Esophagus mucosa (tissue), 1 donor: ENCODE data around the gene C1orf53. TPM values are rescaled to one million over a fixed set of nuclear protein-coding genes. Genes with fewer than 3 reads are reported as not detected.
"Not testable (repeated sequence)": the region's sequence is repeated elsewhere in the genome, so short reads cannot be mapped to it uniquely, and the experiment has no call there.

Experiments used
- ATAC-seq: fragments of 200-7000 bp; cut with Tn5 transposase; one replicate; pipeline ENCODE4 v1.9.1; 2020
- total RNA-seq: library from RNA; stranded (reverse); gene quantifications from one replicate; pipeline ENCODE4 v1.2.4, GENCODE V29; 2023
- donor health status: DM: yes; HTN: yes; CAD: no.

C1orf53 gene
- 2.6 TPM for total RNA-seq

DNA sequence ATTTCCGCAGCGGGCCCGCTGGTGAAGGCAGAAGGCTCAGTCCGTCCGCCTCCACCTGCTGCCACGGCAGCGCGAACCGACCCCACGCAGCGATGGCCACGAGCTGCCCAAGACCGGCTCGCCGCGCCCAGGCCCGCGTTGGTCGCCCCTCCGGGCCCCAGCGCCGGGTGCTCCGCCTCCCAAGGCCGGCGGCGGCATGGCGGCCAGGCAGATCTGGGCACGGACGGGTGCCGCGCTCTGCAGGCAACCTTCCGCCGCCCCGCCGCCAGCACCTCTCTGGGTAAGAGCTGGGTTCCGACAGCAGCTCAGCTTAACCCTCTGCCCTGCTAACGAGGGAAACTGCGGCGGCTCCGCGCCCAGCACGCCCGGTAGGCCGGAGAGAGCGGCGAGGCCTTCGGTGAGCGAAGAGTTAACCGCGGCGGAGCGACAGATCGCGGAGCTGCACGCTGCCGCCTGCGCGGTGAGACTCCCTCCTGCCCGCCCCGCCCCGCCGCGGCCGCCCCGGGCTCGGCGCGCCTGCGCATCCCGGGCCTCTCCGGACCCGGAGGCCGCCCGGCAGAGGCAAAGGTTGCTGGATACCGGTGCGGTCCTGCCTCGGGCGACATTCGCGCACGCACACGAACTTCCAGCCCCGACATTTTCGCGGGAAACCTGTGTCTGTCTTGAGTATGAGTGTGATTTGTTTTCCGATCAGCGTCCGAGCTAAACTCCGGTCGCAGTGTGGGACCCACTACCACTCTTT lies at the start of gene C1orf53:
TSS of gene C1orf53 (plus strand) at position 177 of the 742 bp plus-strand sequence. CDS start at position 197, 20 bp downstream.
- ATAC-seq: peak; percentile 99

DNA sequence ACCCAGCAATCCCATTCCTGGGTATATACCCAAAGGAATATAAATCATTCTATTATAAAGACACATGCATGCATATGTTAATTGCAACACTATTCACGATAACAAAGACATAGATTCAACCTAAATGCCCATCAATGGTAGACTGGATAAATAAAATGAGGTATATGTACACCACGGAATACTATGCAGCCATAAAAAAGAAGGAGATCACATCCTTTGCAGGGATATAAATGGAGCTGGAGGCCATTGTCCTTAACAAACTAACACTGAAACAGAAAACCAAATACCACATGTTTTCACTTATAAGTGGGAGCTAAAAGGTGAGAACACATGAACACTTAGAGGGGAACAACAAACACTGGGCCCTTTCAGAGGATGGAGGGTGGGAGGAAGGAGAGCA lies 46.7 kb upstream of the C1orf53 start:
- ATAC-seq: not testable (repeated sequence)

DNA sequence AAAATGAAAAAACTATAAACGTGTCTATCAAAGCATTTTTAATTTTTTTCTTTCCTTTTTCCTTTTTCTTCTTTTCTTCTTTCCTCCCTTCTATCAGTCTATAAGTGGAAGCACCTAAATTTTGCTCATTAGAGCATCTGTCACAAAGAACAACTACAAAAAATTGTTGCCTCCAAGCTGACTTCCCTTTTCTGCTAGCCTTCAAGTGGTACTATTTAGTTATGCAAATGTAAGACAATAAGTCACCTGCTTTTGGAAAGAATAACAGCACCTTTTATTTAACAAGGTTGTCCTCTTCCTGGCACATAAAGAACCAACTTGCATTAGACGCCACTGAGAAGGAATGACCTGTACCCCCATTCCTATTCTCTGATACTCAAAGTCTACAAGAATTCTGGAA lies 45.0 kb upstream of the C1orf53 start:
- no peak for ATAC-seq

GRCh38 chr1:197859024-197859423 lies 43.4 kb upstream of the C1orf53 start:
- ATAC-seq: no peak

DNA sequence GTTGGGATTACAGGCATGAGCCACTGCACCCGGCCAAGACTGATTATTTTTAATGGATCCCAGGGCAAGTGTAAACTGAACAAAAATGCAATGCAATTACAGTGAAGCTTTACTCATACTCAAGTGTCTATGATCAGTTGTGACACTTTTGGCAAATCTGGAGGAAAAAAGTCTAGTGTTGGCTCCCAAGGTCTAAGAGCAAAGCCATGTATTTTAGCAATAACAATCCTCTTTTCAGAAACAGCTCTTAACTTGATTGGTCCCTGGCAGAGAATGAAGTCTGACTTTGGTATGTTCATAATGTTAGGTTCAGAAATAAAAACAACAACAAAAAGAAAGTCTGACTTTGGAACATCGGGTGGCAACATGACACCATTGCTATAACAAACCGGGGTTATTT lies 40.2 kb upstream of the C1orf53 start:
- no peak for ATAC-seq

DNA sequence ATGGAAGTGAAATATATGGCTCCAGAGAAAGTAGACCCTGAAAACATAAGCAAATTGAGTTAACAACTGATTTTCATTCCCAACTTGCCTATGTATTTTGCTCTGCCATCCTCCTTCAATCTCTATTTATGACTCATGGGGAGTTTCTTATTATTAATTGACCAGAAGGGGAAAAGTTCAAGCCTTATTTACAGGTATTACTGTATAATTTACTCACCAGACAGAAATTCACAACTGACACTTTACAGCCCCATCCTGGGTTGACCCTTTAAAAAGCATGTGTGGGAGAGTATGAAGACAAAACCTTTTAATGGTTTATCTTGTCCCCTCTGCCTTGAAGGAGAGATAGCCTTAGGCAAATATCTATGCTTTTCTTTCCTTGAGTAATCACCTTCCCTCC lies 39.8 kb upstream of the C1orf53 start:
- no peak for ATAC-seq

DNA sequence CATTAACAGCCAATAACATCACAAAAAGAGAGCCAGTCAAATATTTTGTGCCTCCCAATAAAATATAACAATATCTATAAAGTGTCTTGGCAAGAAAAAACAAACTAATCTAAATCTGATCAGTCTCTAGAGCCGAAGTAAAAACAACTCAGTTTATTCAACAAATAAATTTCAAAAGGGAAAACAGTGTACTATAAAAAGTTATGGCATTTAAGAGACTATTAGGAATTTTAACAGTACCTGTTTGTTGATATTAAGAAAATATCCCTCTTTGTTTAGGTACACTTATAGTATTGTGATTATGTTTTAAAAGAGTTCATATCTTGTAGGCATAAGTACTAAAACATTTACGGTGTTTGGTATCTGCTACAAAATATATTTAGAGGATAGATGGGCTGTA lies 36.6 kb upstream of the C1orf53 start:
- ATAC-seq: no peak

GRCh38 chr1:197868751-197869489 lies 33.5 kb upstream of the C1orf53 start:
- peak; percentile 89 for ATAC-seq

- ATAC-seq: no peak
Observed at GRCh38 chr1:197869490-197870077, 32.8 kb upstream of the C1orf53 start.

GRCh38 chr1:197876894-197877293 lies 25.5 kb upstream of the C1orf53 start:
- no peak for ATAC-seq

DNA sequence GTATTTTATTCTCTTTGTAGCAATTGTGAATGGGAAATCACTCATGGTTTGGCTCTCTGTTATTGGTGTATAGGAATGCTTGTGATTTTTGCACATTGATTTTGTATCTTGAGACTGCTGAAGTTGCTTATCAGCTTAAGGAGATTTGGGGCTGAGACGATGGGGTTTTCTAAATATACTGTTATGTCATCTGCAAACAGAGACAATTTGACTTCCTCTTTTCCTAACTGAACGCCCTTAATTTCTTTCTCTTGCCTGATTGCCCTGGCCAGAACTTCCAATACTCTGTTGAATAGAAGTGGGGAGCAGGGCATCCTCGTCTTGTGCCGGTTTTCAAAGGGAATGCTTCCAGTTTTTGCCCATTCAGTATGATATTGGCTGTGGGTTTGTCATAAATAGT lies 22.0 kb upstream of the C1orf53 start:
- ATAC-seq: not testable (repeated sequence)

GRCh38 chr1:197882241-197882640 lies 20.2 kb upstream of the C1orf53 start:
- ATAC-seq: not testable (repeated sequence)

GRCh38 chr1:197884173-197884572 lies 18.3 kb upstream of the C1orf53 start:
- ATAC-seq: no peak

GRCh38 chr1:197890936-197891335 lies 11.5 kb upstream of the C1orf53 start:
- ATAC-seq: no peak

DNA sequence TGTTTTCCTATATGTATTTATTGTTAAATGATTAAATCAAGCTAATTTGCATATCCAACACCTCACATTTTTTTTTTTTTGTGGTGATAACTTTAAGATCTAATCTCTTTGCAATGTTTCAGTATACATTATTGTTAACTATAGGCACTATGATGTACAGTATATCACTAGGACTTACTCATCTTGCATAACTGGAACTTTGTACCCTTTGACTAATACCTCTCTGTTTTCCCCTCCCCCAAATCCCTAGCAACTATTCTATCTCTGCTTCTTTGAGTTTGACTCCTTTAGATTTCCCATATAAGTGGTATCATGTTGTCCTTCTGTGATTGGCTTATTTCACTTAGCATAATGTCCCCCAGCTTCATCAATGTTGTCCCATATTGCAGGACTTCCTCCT lies 9.7 kb upstream of the C1orf53 start:
- no peak for ATAC-seq

GRCh38 chr1:197896301-197896700 lies 6.1 kb upstream of the C1orf53 start:
- no peak for ATAC-seq

DNA sequence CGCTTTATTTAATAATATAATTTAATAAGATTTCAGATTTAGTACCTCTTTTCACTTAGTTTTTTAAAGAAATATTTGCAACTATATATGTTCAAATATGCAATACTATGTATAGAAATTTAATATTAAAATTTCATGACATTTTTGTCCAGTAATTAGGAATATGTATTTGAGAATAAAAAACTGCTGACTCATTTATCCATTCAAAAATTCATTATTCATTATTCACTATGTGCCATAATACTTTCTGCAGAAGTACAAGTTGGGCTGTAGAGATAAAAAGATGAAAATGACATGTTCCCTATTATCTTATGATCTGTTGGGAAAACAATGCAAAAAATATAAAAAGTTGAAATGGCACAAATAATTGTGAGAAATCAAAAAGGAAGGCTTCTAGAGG lies 3.4 kb upstream of the C1orf53 start:
- no peak for ATAC-seq

DNA sequence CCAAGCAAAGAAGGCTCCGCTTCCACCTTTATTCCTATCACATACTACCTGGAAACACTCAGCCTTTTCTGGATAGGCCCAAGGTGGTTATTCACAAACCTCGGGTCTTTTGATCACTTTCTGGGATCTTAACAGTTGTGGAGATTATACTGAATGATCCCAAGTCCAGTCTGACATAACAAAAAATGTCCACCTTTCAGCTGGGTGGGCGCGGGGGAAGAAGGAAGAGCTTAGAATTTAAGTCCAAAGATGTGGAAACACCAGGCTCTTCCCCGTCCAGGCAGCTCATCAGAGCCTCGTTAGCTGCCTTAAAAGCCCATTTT lies 338 bp upstream of the C1orf53 start:
- no peak for ATAC-seq

DNA sequence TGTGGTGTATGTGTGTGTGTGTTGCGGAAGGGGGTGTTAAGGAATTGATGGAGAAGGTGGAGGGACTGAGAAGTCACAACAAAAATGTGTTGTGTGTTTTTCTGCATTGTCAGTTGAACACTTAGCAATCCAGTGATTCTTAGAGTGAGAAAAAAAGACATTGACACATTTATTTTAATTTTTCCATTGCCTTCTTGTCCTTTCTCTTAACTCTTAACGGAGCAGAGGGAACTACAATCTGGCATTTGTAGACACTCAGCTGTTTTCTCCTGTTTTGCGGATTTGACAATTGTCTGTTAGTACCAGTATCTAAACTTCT lies 725 bp downstream of the C1orf53 start:
- no peak for ATAC-seq

GRCh38 chr1:197904126-197904787 lies 1.8 kb downstream of the C1orf53 start:
- ATAC-seq: no peak

GRCh38 chr1:197905699-197906351 lies 3.4 kb downstream of the C1orf53 start:
- ATAC-seq: no peak

DNA sequence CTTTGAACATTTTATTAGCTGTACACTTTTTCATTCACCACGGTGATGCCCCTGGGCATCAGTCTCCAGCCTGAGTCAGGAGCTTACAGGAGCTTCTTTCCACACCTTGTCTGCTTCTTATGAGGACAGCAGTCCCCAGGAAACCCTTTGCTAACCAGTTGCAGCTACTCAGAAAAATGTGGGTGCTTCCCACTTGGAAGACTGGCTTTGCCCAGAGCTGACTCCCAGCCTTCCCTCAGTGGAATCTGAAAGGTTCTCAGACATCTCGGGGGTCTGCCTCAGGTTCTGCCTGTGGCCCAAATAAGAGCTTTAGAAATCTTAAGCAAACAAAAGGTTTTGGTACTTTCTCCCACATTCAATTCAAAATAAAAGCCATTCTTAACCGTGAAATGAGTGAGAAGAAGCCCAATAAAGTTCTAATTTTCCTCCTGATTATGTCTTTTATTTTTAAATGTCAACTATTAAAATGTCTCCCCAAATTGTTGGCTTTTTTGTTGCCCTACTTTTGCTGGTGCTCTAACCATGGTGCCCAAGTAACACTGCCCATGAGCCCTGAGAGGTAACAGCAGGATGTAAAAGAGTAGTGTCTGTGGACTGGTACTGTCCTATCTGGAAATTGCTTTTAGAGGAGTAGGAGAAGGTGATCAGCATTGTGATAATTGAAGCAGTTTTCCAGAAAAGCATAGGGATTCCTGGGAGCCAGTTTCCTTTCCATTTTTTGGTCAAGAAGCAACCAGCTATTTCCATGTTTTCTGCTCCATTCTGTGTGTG lies 5.6 kb downstream of the C1orf53 start:
- no peak for ATAC-seq
